A673 (cell line): Measurements from ENCODE around the gene UNC13D.

Experiments
- CTCF ChIP-seq: fragments of 300-800, 200-600 bp; sonication (generic); conservative IDR thresholded peaks from 2 replicates; pipeline ENCODE4 v1.5.1; 2017; ENCODE audit warnings: low read depth, mild to moderate bottlenecking, antibody characterized with exemption, low read length, moderate library complexity, mixed read lengths
- EZH2 ChIP-seq: fragments of 200-600 bp; sonication (generic); IDR thresholded peaks from 2 replicates; pipeline ENCODE4 v1.6.1; 2017; ENCODE audit warnings: borderline replicate concordance, low read depth, mild to moderate bottlenecking, mixed read lengths, antibody characterized with exemption, low read length; ENCODE audit not compliant: poor library complexity, severe bottlenecking

GRCh38 chr17:75848523-75849278 is 4.5 kb upstream of the UNC13D start:
- TF ChIP-seq CTCF = peak; percentile 88
- TF ChIP-seq EZH2 = no peak
